ENCODE measurements around the gene ACSS1.

The ACSS1 gene

DNA sequence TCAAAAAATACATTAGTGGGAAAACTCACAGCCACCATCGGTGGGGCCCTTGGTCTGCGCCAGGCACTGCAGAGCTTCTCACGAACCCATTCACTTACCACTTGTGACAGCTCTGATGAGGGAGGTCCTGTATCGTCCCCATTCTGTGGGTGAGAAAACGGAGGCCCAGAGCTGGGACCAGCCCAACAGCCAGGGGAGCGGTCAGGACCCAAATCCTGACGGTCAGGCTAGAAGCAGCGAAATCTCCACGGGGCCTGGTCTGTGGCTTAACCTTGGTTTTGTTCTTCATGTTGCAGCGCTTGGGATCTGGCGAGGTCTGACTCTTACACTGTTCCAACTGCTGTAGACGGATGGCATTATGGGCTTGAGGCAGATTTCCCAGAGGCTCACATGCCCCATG lies 31.7 kb upstream of the ACSS1 start:
- no peak for DNase-seq (ENCODE audit: low read depth)
- no peak overlapping the region for H3K4me3 ChIP-seq (ENCODE audit: low read depth, low read length)
- TF ChIP-seq, protein P1, sequence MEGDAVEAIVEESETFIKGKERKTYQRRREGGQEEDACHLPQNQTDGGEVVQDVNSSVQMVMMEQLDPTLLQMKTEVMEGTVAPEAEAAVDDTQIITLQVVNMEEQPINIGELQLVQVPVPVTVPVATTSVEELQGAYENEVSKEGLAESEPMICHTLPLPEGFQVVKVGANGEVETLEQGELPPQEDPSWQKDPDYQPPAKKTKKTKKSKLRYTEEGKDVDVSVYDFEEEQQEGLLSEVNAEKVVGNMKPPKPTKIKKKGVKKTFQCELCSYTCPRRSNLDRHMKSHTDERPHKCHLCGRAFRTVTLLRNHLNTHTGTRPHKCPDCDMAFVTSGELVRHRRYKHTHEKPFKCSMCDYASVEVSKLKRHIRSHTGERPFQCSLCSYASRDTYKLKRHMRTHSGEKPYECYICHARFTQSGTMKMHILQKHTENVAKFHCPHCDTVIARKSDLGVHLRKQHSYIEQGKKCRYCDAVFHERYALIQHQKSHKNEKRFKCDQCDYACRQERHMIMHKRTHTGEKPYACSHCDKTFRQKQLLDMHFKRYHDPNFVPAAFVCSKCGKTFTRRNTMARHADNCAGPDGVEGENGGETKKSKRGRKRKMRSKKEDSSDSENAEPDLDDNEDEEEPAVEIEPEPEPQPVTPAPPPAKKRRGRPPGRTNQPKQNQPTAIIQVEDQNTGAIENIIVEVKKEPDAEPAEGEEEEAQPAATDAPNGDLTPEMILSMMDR (IDR thresholded peaks at IDR 0.05; ENCODE audit: insufficient read depth, low read depth, low read length, missing control alignments): no peak

- DNase-seq (ENCODE audit: low read depth): no peak
- no peak overlapping the region for H3K4me3 ChIP-seq (ENCODE audit: low read depth, low read length)
- TF ChIP-seq, protein P1 (IDR thresholded peaks at IDR 0.05; ENCODE audit: insufficient read depth, low read depth, low read length, missing control alignments): no peak
Measured at GRCh38 chr20:25089096-25089495, 31.2 kb upstream of the ACSS1 start.

DNA sequence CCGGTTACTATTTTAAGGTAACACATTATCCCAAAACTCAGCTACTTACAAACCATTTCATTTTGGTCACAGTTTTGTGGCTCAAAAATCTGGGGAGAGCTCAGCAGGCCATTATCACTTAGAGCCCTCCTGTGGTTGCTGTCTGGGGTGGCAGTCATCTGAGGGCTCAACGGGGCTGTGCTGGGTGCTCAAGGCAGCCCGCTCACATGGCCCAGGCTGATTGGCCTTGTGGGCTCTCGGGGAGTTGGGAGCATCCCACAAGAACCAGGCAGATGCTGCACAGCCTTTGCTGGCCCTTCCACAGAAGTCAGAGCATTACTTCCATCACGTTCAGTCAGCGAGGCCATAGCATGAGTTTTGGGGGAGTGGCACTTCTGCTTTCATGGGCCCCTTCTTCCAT lies 30.3 kb upstream of the ACSS1 start:
- H3K4me3 ChIP-seq (ENCODE audit: low read depth, low read length): no peak overlapping the region
- DNase-seq (ENCODE audit: low read depth): no peak
- TF ChIP-seq, protein P1 (IDR thresholded peaks at IDR 0.05; ENCODE audit: insufficient read depth, low read depth, low read length, missing control alignments): no peak

GRCh38 chr20:25087186-25087929 lies 29.4 kb upstream of the ACSS1 start:
- DNase-seq (ENCODE audit: low read depth): no peak
- TF ChIP-seq, protein P1 (IDR thresholded peaks at IDR 0.05; ENCODE audit: insufficient read depth, low read depth, low read length, missing control alignments): no peak
- H3K4me3 ChIP-seq (ENCODE audit: low read depth, low read length): no peak overlapping the region

- TF ChIP-seq, protein P1 (IDR thresholded peaks at IDR 0.05; ENCODE audit: insufficient read depth, low read depth, low read length, missing control alignments): no peak
- no peak for DNase-seq (ENCODE audit: low read depth)
- no peak overlapping the region for H3K4me3 ChIP-seq (ENCODE audit: low read depth, low read length)
Measured at GRCh38 chr20:25085756-25086495, 28.0 kb upstream of the ACSS1 start.

DNA sequence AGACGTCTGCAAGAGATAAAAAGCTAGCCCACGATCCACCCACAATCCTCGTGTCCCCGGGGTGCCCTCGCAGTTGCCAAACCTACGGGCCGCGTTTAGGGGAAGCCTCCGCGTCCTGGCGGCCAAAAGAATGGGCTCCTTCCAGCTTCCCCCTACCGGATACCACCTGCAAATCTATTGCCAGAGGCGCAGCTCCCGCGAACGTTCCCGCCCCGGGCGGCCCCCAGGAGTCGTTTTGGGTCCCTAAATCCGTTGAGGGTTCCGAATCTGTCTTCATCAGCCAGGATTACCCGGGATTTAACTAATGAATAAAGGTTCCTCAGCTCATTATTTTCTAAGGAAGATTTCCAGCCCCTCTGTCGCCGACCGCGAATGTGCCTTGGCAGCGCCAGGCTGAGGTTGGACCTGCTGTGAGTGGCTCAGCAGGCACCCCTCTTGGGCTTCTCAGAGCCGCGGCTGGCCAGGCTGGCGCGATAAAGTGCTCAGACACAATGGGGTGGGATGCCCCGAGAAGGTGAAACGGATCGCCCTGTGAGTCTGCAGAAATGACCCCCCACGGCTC lies 26.8 kb upstream of the ACSS1 start:
- H3K4me3 ChIP-seq (ENCODE audit: low read depth, low read length): no peak overlapping the region
- DNase-seq (ENCODE audit: low read depth): no peak
- TF ChIP-seq, protein P1 (IDR thresholded peaks at IDR 0.05; ENCODE audit: insufficient read depth, low read depth, low read length, missing control alignments): no peak

Data from GM12865 (cell line).